Panc1 (cell line): ENCODE measurements around the gene CYB5A. TPM values are rescaled to one million over a fixed set of nuclear protein-coding genes. Genes with fewer than 3 reads are reported as not detected.
A peak's percentile ranks its signal among the peaks of the same experiment; 100 is the strongest.

Experiments
- ATAC-seq: fragments of 200-7000 bp; cut with Tn5 transposase; 2 replicates; pipeline ENCODE4 v1.9.1; 2020; ENCODE audit warnings: mild to moderate bottlenecking, moderate library complexity
- Bru-seq: library from RNA; stranded (reverse); fragments of 400-500 nt; gene quantifications from one replicate; lab custom pipeline; 2021; lab: Mats Ljungman, UMichigan
- BruChase-seq, 2 experiments: library from RNA; stranded (reverse); fragments of 400-500 nt; gene quantifications; one replicate each; lab custom pipeline; 2021; lab: Mats Ljungman, UMichigan
- BruUV-seq: library from RNA; stranded (reverse); fragments of 400-500 nt; replicated peaks from 2 replicates; lab custom pipeline; 2021; lab: Mats Ljungman, UMichigan
- CTCF ChIA-PET: fragments of 300-600 bp; sonication (Branson Sonifier 250); formaldehyde crosslinking; loops from one replicate; lab custom pipeline; 2022; ENCODE audit warnings: antibody characterized with exemption; lab: Charles Lee
- POLR2A ChIA-PET: fragments of 300-600 bp; sonication (Branson Sonifier 250); formaldehyde crosslinking; loops from one replicate; lab custom pipeline; 2022; ENCODE audit warnings: antibody characterized with exemption; lab: Charles Lee
- DNase-seq: peaks from one replicate; pipeline ENCODE4 v3.0.0-alpha.2; 2010; ENCODE audit warnings: low read depth, low spot score
- H3K27ac ChIP-seq: 2 replicates; pipeline ENCODE4 v1.5.1; 2011; ENCODE audit warnings: mild to moderate bottlenecking, low read length, inconsistent platforms
- H3K27me3 ChIP-seq: fragments of 200-500 bp; sonication (Bioruptor generic); 2 replicates; pipeline ENCODE4 v1.6.0; 2014; ENCODE audit warnings: low read length, inconsistent platforms; ENCODE audit not compliant: control insufficient read depth, insufficient read depth
- H3K36me3 ChIP-seq: fragments of 200-500 bp; sonication (Bioruptor generic); 2 replicates; pipeline ENCODE4 v1.5.1; 2014; ENCODE audit warnings: inconsistent platforms, mild to moderate bottlenecking, low read length, moderate library complexity; ENCODE audit not compliant: control insufficient read depth, insufficient read depth
- H3K4me1 ChIP-seq: 2 replicates; pipeline ENCODE4 v1.5.1; 2011; ENCODE audit warnings: inconsistent platforms, mild to moderate bottlenecking, low read length, moderate library complexity; ENCODE audit not compliant: control insufficient read depth, insufficient read depth
- H3K4me3 ChIP-seq, 2 experiments: 2 replicates each; pipeline ENCODE4 v1.5.1; 2011 to 2012; ENCODE audit warnings: low read depth in 2 of 2, low read length in 2 of 2, mild to moderate bottlenecking in 2 of 2, inconsistent platforms in 1 of 2, moderate library complexity in 1 of 2
- H3K9me3 ChIP-seq: fragments of 200-500 bp; sonication (Bioruptor generic); 2 replicates; pipeline ENCODE4 v1.5.1; 2014; ENCODE audit warnings: low read depth, mild to moderate bottlenecking, inconsistent platforms, low read length, moderate library complexity; ENCODE audit not compliant: control insufficient read depth, insufficient read depth
- CTCF ChIP-seq: fragments of 450-650 bp; IDR thresholded peaks from 2 replicates; pipeline ENCODE4 v1.5.1; 2017; ENCODE audit warnings: mild to moderate bottlenecking
- POLR2AphosphoS5 ChIP-seq: IDR thresholded peaks from 2 replicates; pipeline ENCODE4 v1.6.1; 2012; ENCODE audit warnings: mild to moderate bottlenecking, low read depth, low read length, moderate library complexity
- REST ChIP-seq, 2 experiments: IDR thresholded peaks; 2 replicates each; pipeline ENCODE4 v1.6.1; 2011 to 2012; ENCODE audit warnings: low read depth in 2 of 2, control low read depth in 1 of 2, low read length in 1 of 2, mild to moderate bottlenecking in 1 of 2, moderate library complexity in 1 of 2; ENCODE audit not compliant: insufficient read depth in 1 of 2
- SIN3A ChIP-seq: IDR thresholded peaks from 2 replicates; pipeline ENCODE4 v1.6.1; 2012; ENCODE audit warnings: low read depth, mild to moderate bottlenecking, low read length, moderate library complexity, borderline replicate concordance; ENCODE audit not compliant: insufficient read depth
- TCF7L2 ChIP-seq: IDR thresholded peaks from 2 replicates; pipeline ENCODE4 v1.6.1; 2011; ENCODE audit warnings: mild to moderate bottlenecking, low read depth, low read length, inconsistent platforms
- in situ Hi-C: cut with HindIII; loops from 2 replicates; pipeline ENCODE4 v1.10.0; 2016; ENCODE audit warnings: low sequenced_read_pairs, low pct_unique_long_range_greater_than_20kb
- intact Hi-C: fragments of 100-400 bp; cut with micrococcal nuclease; formaldehyde crosslinking; loops from one replicate; pipeline ENCODE4 v1.10.0; 2022; ENCODE audit not compliant: unreplicated experiment
- long read RNA-seq: library from polyadenylated mRNA; unstranded; transcript quantifications from one replicate; pipeline ENCODE4 v2.0.0, GENCODE V29; 2021; ENCODE audit not compliant: unreplicated experiment
- polyA plus RNA-seq: library from polyadenylated mRNA; unstranded; fragments of >200 nt; gene quantifications from one replicate; pipeline ENCODE4 v1.2.1, GENCODE V29; 2012; ENCODE audit warnings: missing spikeins; ENCODE audit not compliant: insufficient read length
- total RNA-seq: library from RNA; stranded (reverse); gene quantifications from one replicate; pipeline ENCODE4 v1.2.1, GENCODE V29; 2021; ENCODE audit not compliant: unreplicated experiment

Gene CYB5A
- 51.3 TPM for total RNA-seq
- polyA plus RNA-seq: 88.7 TPM
- percentile 45 among the genes with signal in this experiment for Bru-seq, nascent RNA
- BruChase-seq, experiment 1, labeled RNA remaining after a 2-hour chase: percentile 46 among the genes with signal in this experiment
- BruChase-seq, experiment 2, labeled RNA remaining after a 6-hour chase: percentile 49 among the genes with signal in this experiment
- long read RNA-seq, transcript CYB5A-202 (5 exons, 3,283 nt): major isoform, 41 of 53 reads
- long read RNA-seq, partial matches to known transcripts: 3 of 53 reads
- long read RNA-seq, other reads (novel, unspliced or antisense): 8 of 53 reads

- DNase-seq (peak; percentile 83), ATAC-seq (peak; percentile 99)
- CTCF ChIA-PET: no interaction called here
- no TSS peak for BruUV-seq
- Histone ChIP-seq H3K36me3 (no peaks in the 10 kb centered on the region), H3K9me3 (no peaks in the 10 kb centered on the region), H3K4me1 (peaks cover 10% of the 10 kb centered on the region; the same call in 1 of the 2 replicates), H3K4me3 (peak within 1 kb of the TSS; percentile 70 to 79), H3K27ac (peak within 1 kb of the TSS; percentile 84), H3K27me3 (no peaks in the 10 kb centered on the region)
- TF ChIP-seq TCF7L2 (peak; percentile 94), SIN3A (0 out of 2 replicates have a peak, but pooled peaks have one; percentile 33), POLR2AphosphoS5 (peak; percentile 86), REST (IDR thresholded peaks at IDR 0.05; ENCODE audit: insufficient read depth in 1 of 2, low read depth in 2 of 2, low read length in 1 of 2) (no peak; a peak in 1 of 4 replicates)
- intact Hi-C loops: no loop called here
- in situ Hi-C loops: no loop called here
- POLR2A ChIA-PET: no interaction called here
Measured at GRCh38 chr18:74291771-74292540, at the start of gene CYB5A. TSS of gene CYB5A (minus strand) at chr18:74291963. CDS start at chr18:74291875, 88 bp downstream.

- POLR2A ChIA-PET: no interaction called here
- in situ Hi-C loops: loop anchor here (25.0 kb wide), 1 partner anchor 151 kb away; no protein-coding TSS in a partner anchor
- ATAC-seq: no peak
- Histone ChIP-seq H3K4me1 (no peaks in the 10 kb centered on the region), H3K27me3 (peaks cover 11% of the 10 kb centered on the region; the same call in 1 of the 2 replicates), H3K27ac (no peak overlapping the region), H3K9me3 (no peaks in the 10 kb centered on the region), H3K36me3 (no peaks in the 10 kb centered on the region), H3K4me3 (no peak overlapping the region)
- CTCF ChIA-PET: no interaction called here
- TF ChIP-seq SIN3A (no peak), POLR2AphosphoS5 (no peak), CTCF (no peak), TCF7L2 (no peak), REST (IDR thresholded peaks at IDR 0.05; ENCODE audit: insufficient read depth in 1 of 2, low read depth in 2 of 2, low read length in 1 of 2) (no peak)
- no peak for DNase-seq
- BruUV-seq: no TSS peak
- intact Hi-C loops: no loop called here
Measured at GRCh38 chr18:74337912-74338309, 46.1 kb upstream of the CYB5A start.
